ENCODE results near the gene SYCP2.

SYCP2 gene

GRCh38 chr20:59920944-59921343, 12.5 kb downstream of the SYCP2 start:
- no peak overlapping the region for H3K27ac ChIP-seq (ENCODE audit: low read length, poor library complexity, severe bottlenecking)
- H3K4me2 ChIP-seq (ENCODE audit: low read length, poor library complexity, severe bottlenecking): no peak overlapping the region
- no peak for DNase-seq
- H3K79me1 ChIP-seq (replicated peaks; ENCODE audit: low read length, poor library complexity, severe bottlenecking): no peaks in the 10 kb centered on the region
- H3K4ac ChIP-seq (ENCODE audit: low read depth in 1 of 2, low read length in 2 of 2): no peak overlapping the region
- no peak overlapping the region for H3K23ac ChIP-seq (ENCODE audit: low read length in 2 of 2)
- no peak overlapping the region for H2BK120ac ChIP-seq (ENCODE audit: low read depth, low read length)
- H3K9me3 ChIP-seq (ENCODE audit: control insufficient read depth, low read length): no peaks in the 10 kb centered on the region
- no peak overlapping the region for H2AK5ac ChIP-seq (ENCODE audit: low read length, severe bottlenecking)
- no peaks in the 10 kb centered on the region for H3K27me3 ChIP-seq (ENCODE audit: control insufficient read depth in 1 of 2, insufficient read depth in 1 of 2, low read length in 2 of 2)
- H3K4me3 ChIP-seq (ENCODE audit: insufficient read depth in 1 of 2, low read depth in 1 of 2, low read length in 2 of 2): no peak overlapping the region
- H2BK5ac ChIP-seq (ENCODE audit: low read depth, low read length, poor library complexity, severe bottlenecking): no peak overlapping the region
- no peaks in the 10 kb centered on the region for H3K36me3 ChIP-seq (ENCODE audit: control insufficient read depth in 1 of 2, insufficient read depth in 2 of 2, low read depth in 1 of 2, low read length in 2 of 2)
- H2AFZ ChIP-seq (ENCODE audit: low read depth, low read length): no peak overlapping the region
- no peak overlapping the region for H3K14ac ChIP-seq (ENCODE audit: low read length in 2 of 2)
- no peak overlapping the region for H3K9ac ChIP-seq (ENCODE audit: low read length)
- H2BK15ac ChIP-seq (ENCODE audit: low read depth, poor library complexity, severe bottlenecking): no peak overlapping the region
- H4K91ac ChIP-seq (ENCODE audit: low read length): no peak overlapping the region
- H3K4me1 ChIP-seq (ENCODE audit: control insufficient read depth, insufficient read depth, low read depth, low read length): no peaks in the 10 kb centered on the region
- H3K18ac ChIP-seq (ENCODE audit: low read depth in 1 of 2, low read length in 2 of 2): no peak overlapping the region
- no peak overlapping the region for H2BK12ac ChIP-seq (ENCODE audit: low read length in 2 of 2)
- H4K8ac ChIP-seq (ENCODE audit: low read length): no peak overlapping the region

- 60% methylated on average over 4 of the region's 4 CpGs for WGBS
- no peak overlapping the region for H3K14ac ChIP-seq (ENCODE audit: low read length in 2 of 2)
- H2BK12ac ChIP-seq (ENCODE audit: low read length in 2 of 2): no peak overlapping the region
- no peak overlapping the region for H3K18ac ChIP-seq (ENCODE audit: low read depth in 1 of 2, low read length in 2 of 2)
- no peaks in the 10 kb centered on the region for H3K79me1 ChIP-seq (replicated peaks; ENCODE audit: low read length, poor library complexity, severe bottlenecking)
- H3K4me3 ChIP-seq (ENCODE audit: insufficient read depth in 1 of 2, low read depth in 1 of 2, low read length in 2 of 2): no peak overlapping the region
- no peak overlapping the region for H2BK15ac ChIP-seq (ENCODE audit: low read depth, poor library complexity, severe bottlenecking)
- no peak overlapping the region for H4K91ac ChIP-seq (ENCODE audit: low read length)
- H3K36me3 ChIP-seq (ENCODE audit: control insufficient read depth in 1 of 2, insufficient read depth in 2 of 2, low read depth in 1 of 2, low read length in 2 of 2): no peaks in the 10 kb centered on the region
- no peak overlapping the region for H2AFZ ChIP-seq (ENCODE audit: low read depth, low read length)
- H3K27me3 ChIP-seq (ENCODE audit: control insufficient read depth in 1 of 2, insufficient read depth in 1 of 2, low read length in 2 of 2): no peaks in the 10 kb centered on the region
- H2BK5ac ChIP-seq (ENCODE audit: low read depth, low read length, poor library complexity, severe bottlenecking): no peak overlapping the region
- H3K9me3 ChIP-seq (ENCODE audit: control insufficient read depth, low read length): no peaks in the 10 kb centered on the region
- H2AK5ac ChIP-seq (ENCODE audit: low read length, severe bottlenecking): no peak overlapping the region
- H3K4me2 ChIP-seq (ENCODE audit: low read length, poor library complexity, severe bottlenecking): no peak overlapping the region
- no peaks in the 10 kb centered on the region for H3K4me1 ChIP-seq (ENCODE audit: control insufficient read depth, insufficient read depth, low read depth, low read length)
- H3K9ac ChIP-seq (ENCODE audit: low read length): no peak overlapping the region
- no peak overlapping the region for H3K23ac ChIP-seq (ENCODE audit: low read length in 2 of 2)
- DNase-seq: no peak
- H3K27ac ChIP-seq (ENCODE audit: low read length, poor library complexity, severe bottlenecking): no peak overlapping the region
- H2BK120ac ChIP-seq (ENCODE audit: low read depth, low read length): no peak overlapping the region
- no peak overlapping the region for H4K8ac ChIP-seq (ENCODE audit: low read length)
- no peak overlapping the region for H3K4ac ChIP-seq (ENCODE audit: low read depth in 1 of 2, low read length in 2 of 2)
Observed at GRCh38 chr20:59912609-59913008, 20.8 kb downstream of the SYCP2 start.

GRCh38 chr20:59911041-59911440, 22.4 kb downstream of the SYCP2 start:
- Histone ChIP-seq H4K8ac (ENCODE audit: low read length) (no peak overlapping the region), H4K91ac (ENCODE audit: low read length) (no peak overlapping the region), H3K27ac (ENCODE audit: low read length, poor library complexity, severe bottlenecking) (no peak overlapping the region), H3K4me1 (ENCODE audit: control insufficient read depth, insufficient read depth, low read depth, low read length) (no peaks in the 10 kb centered on the region), H2BK15ac (ENCODE audit: low read depth, poor library complexity, severe bottlenecking) (no peak overlapping the region), H2BK12ac (ENCODE audit: low read length in 2 of 2) (no peak overlapping the region), H3K27me3 (ENCODE audit: control insufficient read depth in 1 of 2, insufficient read depth in 1 of 2, low read length in 2 of 2) (no peaks in the 10 kb centered on the region), H2AFZ (ENCODE audit: low read depth, low read length) (no peak overlapping the region), H2BK120ac (ENCODE audit: low read depth, low read length) (no peak overlapping the region), H3K4me3 (ENCODE audit: insufficient read depth in 1 of 2, low read depth in 1 of 2, low read length in 2 of 2) (no peak overlapping the region), H3K4me2 (ENCODE audit: low read length, poor library complexity, severe bottlenecking) (no peak overlapping the region), H3K79me1 (replicated peaks; ENCODE audit: low read length, poor library complexity, severe bottlenecking) (no peaks in the 10 kb centered on the region), H3K4ac (ENCODE audit: low read depth in 1 of 2, low read length in 2 of 2) (no peak overlapping the region), H2BK5ac (ENCODE audit: low read depth, low read length, poor library complexity, severe bottlenecking) (no peak overlapping the region), H3K9me3 (ENCODE audit: control insufficient read depth, low read length) (no peaks in the 10 kb centered on the region), H3K36me3 (ENCODE audit: control insufficient read depth in 1 of 2, insufficient read depth in 2 of 2, low read depth in 1 of 2, low read length in 2 of 2) (no peaks in the 10 kb centered on the region), H3K18ac (ENCODE audit: low read depth in 1 of 2, low read length in 2 of 2) (no peak overlapping the region), H3K9ac (ENCODE audit: low read length) (no peak overlapping the region), H2AK5ac (ENCODE audit: low read length, severe bottlenecking) (no peak overlapping the region), H3K23ac (ENCODE audit: low read length in 2 of 2) (no peak overlapping the region), H3K14ac (ENCODE audit: low read length in 2 of 2) (no peak overlapping the region)
- DNase-seq: no peak
- WGBS: 67% methylated on average over 2 of the region's 2 CpGs

- DNase-seq: no peak
- no peak overlapping the region for H4K91ac ChIP-seq (ENCODE audit: low read length)
- H2AK5ac ChIP-seq (ENCODE audit: low read length, severe bottlenecking): no peak overlapping the region
- H2BK15ac ChIP-seq (ENCODE audit: low read depth, poor library complexity, severe bottlenecking): no peak overlapping the region
- H3K9ac ChIP-seq (ENCODE audit: low read length): no peak overlapping the region
- 89% methylated on average over 5 of the region's 5 CpGs for WGBS
- H2BK5ac ChIP-seq (ENCODE audit: low read depth, low read length, poor library complexity, severe bottlenecking): no peak overlapping the region
- no peaks in the 10 kb centered on the region for H3K9me3 ChIP-seq (ENCODE audit: control insufficient read depth, low read length)
- H3K14ac ChIP-seq (ENCODE audit: low read length in 2 of 2): no peak overlapping the region
- H2AFZ ChIP-seq (ENCODE audit: low read depth, low read length): no peak overlapping the region
- no peak overlapping the region for H3K4ac ChIP-seq (ENCODE audit: low read depth in 1 of 2, low read length in 2 of 2)
- H3K18ac ChIP-seq (ENCODE audit: low read depth in 1 of 2, low read length in 2 of 2): no peak overlapping the region
- no peak overlapping the region for H3K23ac ChIP-seq (ENCODE audit: low read length in 2 of 2)
- no peak overlapping the region for H3K4me3 ChIP-seq (ENCODE audit: insufficient read depth in 1 of 2, low read depth in 1 of 2, low read length in 2 of 2)
- no peaks in the 10 kb centered on the region for H3K36me3 ChIP-seq (ENCODE audit: control insufficient read depth in 1 of 2, insufficient read depth in 2 of 2, low read depth in 1 of 2, low read length in 2 of 2)
- no peak overlapping the region for H4K8ac ChIP-seq (ENCODE audit: low read length)
- H2BK120ac ChIP-seq (ENCODE audit: low read depth, low read length): no peak overlapping the region
- H3K27ac ChIP-seq (ENCODE audit: low read length, poor library complexity, severe bottlenecking): no peak overlapping the region
- no peak overlapping the region for H2BK12ac ChIP-seq (ENCODE audit: low read length in 2 of 2)
- H3K79me1 ChIP-seq (replicated peaks; ENCODE audit: low read length, poor library complexity, severe bottlenecking): no peaks in the 10 kb centered on the region
- H3K4me2 ChIP-seq (ENCODE audit: low read length, poor library complexity, severe bottlenecking): no peak overlapping the region
- H3K27me3 ChIP-seq (ENCODE audit: control insufficient read depth in 1 of 2, insufficient read depth in 1 of 2, low read length in 2 of 2): no peaks in the 10 kb centered on the region
- no peaks in the 10 kb centered on the region for H3K4me1 ChIP-seq (ENCODE audit: control insufficient read depth, insufficient read depth, low read depth, low read length)
Observed at GRCh38 chr20:59908855-59909254, 24.6 kb downstream of the SYCP2 start.

Data from mesenchymal stem cell (in vitro differentiated cells and primary cell).